ENCODE measurements around the gene TSHZ3.

TSHZ3 gene

GRCh38 chr19:31280287-31281006 lies 68.8 kb downstream of the TSHZ3 start:
- DNase-seq: no peak

- DNase-seq: no peak
Measured at GRCh38 chr19:31279436-31279765, 69.8 kb downstream of the TSHZ3 start.

- no peak for DNase-seq
Measured at GRCh38 chr19:31278555-31279435, 70.4 kb downstream of the TSHZ3 start.

- no peak for DNase-seq
Measured at GRCh38 chr19:31277516-31277915, 71.7 kb downstream of the TSHZ3 start.

GRCh38 chr19:31276831-31277230 lies 72.4 kb downstream of the TSHZ3 start:
- no peak for DNase-seq

- no peak for DNase-seq
Measured at GRCh38 chr19:31275068-31275334, 74.2 kb downstream of the TSHZ3 start.

GRCh38 chr19:31274251-31275067 lies 74.8 kb downstream of the TSHZ3 start:
- DNase-seq: no peak

GRCh38 chr19:31272583-31273106 lies 76.6 kb downstream of the TSHZ3 start:
- no peak for DNase-seq

- no peak for DNase-seq
Measured at GRCh38 chr19:31271306-31271911, 77.8 kb downstream of the TSHZ3 start.

GRCh38 chr19:31270897-31271296 lies 78.3 kb downstream of the TSHZ3 start:
- no peak for DNase-seq

GRCh38 chr19:31269425-31270127 lies 79.7 kb downstream of the TSHZ3 start:
- no peak for DNase-seq

- DNase-seq: no peak
Measured at GRCh38 chr19:31268751-31269383, 80.4 kb downstream of the TSHZ3 start.

- DNase-seq: no peak
Measured at GRCh38 chr19:31266731-31267130, 82.5 kb downstream of the TSHZ3 start.

GRCh38 chr19:31266196-31266595 lies 83.0 kb downstream of the TSHZ3 start:
- DNase-seq: no peak

- no peak for DNase-seq
Measured at GRCh38 chr19:31264041-31264778, 85.0 kb downstream of the TSHZ3 start.

- no peak for DNase-seq
Measured at GRCh38 chr19:31263328-31263727, 85.9 kb downstream of the TSHZ3 start.

- DNase-seq: no peak
Measured at GRCh38 chr19:31262725-31263191, 86.5 kb downstream of the TSHZ3 start.

- DNase-seq: no peak
Measured at GRCh38 chr19:31261603-31262212, 87.5 kb downstream of the TSHZ3 start.

- no peak for DNase-seq
Measured at GRCh38 chr19:31261019-31261602, 88.1 kb downstream of the TSHZ3 start.

All from stimulated activated naive CD4-positive, alpha-beta T cell treated with Interleukin-2 at 50 U/mL for 16 hours (primary cell).